Measurements from ENCODE around the gene LRRC28.
"Not testable (repeated sequence)": the region's sequence is repeated elsewhere in the genome, so short reads cannot be mapped to it uniquely, and the experiment has no call there.

Gene LRRC28

GRCh38 chr15:99345832-99346462, 94.7 kb downstream of the LRRC28 start:
- DNase-seq = no peak

- no peak for DNase-seq
Observed at GRCh38 chr15:99347574-99347973, 96.3 kb downstream of the LRRC28 start.

- DNase-seq = no peak
Observed at GRCh38 chr15:99348412-99348811, 97.1 kb downstream of the LRRC28 start.

- DNase-seq = no peak
Observed at GRCh38 chr15:99350408-99350807, 99.1 kb downstream of the LRRC28 start.

- no peak for DNase-seq
Observed at GRCh38 chr15:99359769-99360168, 108.5 kb downstream of the LRRC28 start.

GRCh38 chr15:99361545-99362185, 110.4 kb downstream of the LRRC28 start:
- DNase-seq = peak; percentile 36

- DNase-seq = no peak
Observed at GRCh38 chr15:99365242-99365641, 114.0 kb downstream of the LRRC28 start.

GRCh38 chr15:99366013-99366412, 114.7 kb downstream of the LRRC28 start:
- DNase-seq = no peak

GRCh38 chr15:99368743-99369142, 117.5 kb downstream of the LRRC28 start:
- DNase-seq = no peak

GRCh38 chr15:99369196-99369595, 117.9 kb downstream of the LRRC28 start:
- DNase-seq = no peak

GRCh38 chr15:99371180-99372103, 120.2 kb downstream of the LRRC28 start:
- DNase-seq = no peak

- DNase-seq = no peak
Observed at GRCh38 chr15:99385005-99385669, 133.9 kb downstream of the LRRC28 start.

- no peak for DNase-seq
Observed at GRCh38 chr15:99385865-99386264, 134.6 kb downstream of the LRRC28 start.

GRCh38 chr15:99386391-99386790, 135.1 kb downstream of the LRRC28 start:
- no peak for DNase-seq

GRCh38 chr15:99387421-99388168, 136.3 kb downstream of the LRRC28 start:
- DNase-seq = no peak

GRCh38 chr15:99390667-99391066, 139.4 kb downstream of the LRRC28 start:
- DNase-seq = no peak

GRCh38 chr15:99393641-99394040, 142.4 kb downstream of the LRRC28 start:
- DNase-seq = no peak

GRCh38 chr15:99396375-99396774, 145.1 kb downstream of the LRRC28 start:
- DNase-seq = no peak

GRCh38 chr15:99399061-99399460, 147.8 kb downstream of the LRRC28 start:
- DNase-seq = no peak

GRCh38 chr15:99399618-99400017, 148.3 kb downstream of the LRRC28 start:
- DNase-seq = no peak

GRCh38 chr15:99401216-99401615, 149.9 kb downstream of the LRRC28 start:
- not testable (repeated sequence) for DNase-seq

- DNase-seq = no peak
Observed at GRCh38 chr15:99402014-99402729, 150.9 kb downstream of the LRRC28 start.

Measured in DMS53 (cell line).